NCI-H69 (cell line): Measurements from ENCODE around the gene CYP3A4.
A peak's percentile ranks its signal among the peaks of the same experiment; 100 is the strongest.
"Not testable (repeated sequence)": the region's sequence is repeated elsewhere in the genome, so short reads cannot be mapped to it uniquely, and the experiment has no call there.

ENCODE experiments used
- DNase-seq: peaks from one replicate; lab custom pipeline; 2025; lab: John Stamatoyannopoulos, UW

CYP3A4 gene

GRCh38 chr7:99752356-99752755, 31.6 kb downstream of the CYP3A4 start:
- peak; percentile 4 for DNase-seq

GRCh38 chr7:99751322-99752052, 32.5 kb downstream of the CYP3A4 start:
- DNase-seq: peak; percentile 7

GRCh38 chr7:99748846-99749579, 35.0 kb downstream of the CYP3A4 start:
- no peak for DNase-seq

- DNase-seq: not testable (repeated sequence)
These were observed 37.1 kb downstream of the CYP3A4 start for GRCh38 chr7:99746915-99747314.

GRCh38 chr7:99745395-99745794, 38.6 kb downstream of the CYP3A4 start:
- DNase-seq: not testable (repeated sequence)

GRCh38 chr7:99742737-99743394, 41.1 kb downstream of the CYP3A4 start:
- no peak for DNase-seq

- DNase-seq: no peak
These were observed 42.6 kb downstream of the CYP3A4 start for GRCh38 chr7:99741441-99741795.

- no peak for DNase-seq
These were observed 43.2 kb downstream of the CYP3A4 start for GRCh38 chr7:99740573-99741440.

- DNase-seq: no peak
These were observed 44.0 kb downstream of the CYP3A4 start for GRCh38 chr7:99739699-99740572.

GRCh38 chr7:99737726-99738125, 46.3 kb downstream of the CYP3A4 start:
- no peak for DNase-seq

- not testable (repeated sequence) for DNase-seq
These were observed 47.3 kb downstream of the CYP3A4 start for GRCh38 chr7:99736667-99737066.

- DNase-seq: no peak
These were observed 49.0 kb downstream of the CYP3A4 start, which contains the start of gene CYP3A7 for GRCh38 chr7:99734987-99735386. Gene CYP3A7, minus strand, starts transcription at chr7:99735196. Its CDS starts 103 bp downstream, at chr7:99735093.

- DNase-seq: no peak
These were observed 50.5 kb downstream of the CYP3A4 start for GRCh38 chr7:99733448-99733847.

GRCh38 chr7:99733003-99733402, 51.0 kb downstream of the CYP3A4 start:
- no peak for DNase-seq

GRCh38 chr7:99731638-99732374, 52.2 kb downstream of the CYP3A4 start:
- DNase-seq: no peak

GRCh38 chr7:99730992-99731391, 53.0 kb downstream of the CYP3A4 start:
- DNase-seq: no peak

- DNase-seq: no peak
These were observed 53.7 kb downstream of the CYP3A4 start for GRCh38 chr7:99730238-99730810.

- DNase-seq: no peak
These were observed 54.3 kb downstream of the CYP3A4 start for GRCh38 chr7:99729486-99730237.

- no peak for DNase-seq
These were observed 55.4 kb downstream of the CYP3A4 start for GRCh38 chr7:99728615-99729014.
